ENCODE data around the gene PGAM4. TPM values are rescaled to one million over a fixed set of nuclear protein-coding genes. Genes with fewer than 3 reads are reported as not detected.
"Not testable (repeated sequence)": the region's sequence is repeated elsewhere in the genome, so short reads cannot be mapped to it uniquely, and the experiment has no call there.

Gene PGAM4
- polyA plus RNA-seq, 1 experiment: 0.40 TPM

DNA sequence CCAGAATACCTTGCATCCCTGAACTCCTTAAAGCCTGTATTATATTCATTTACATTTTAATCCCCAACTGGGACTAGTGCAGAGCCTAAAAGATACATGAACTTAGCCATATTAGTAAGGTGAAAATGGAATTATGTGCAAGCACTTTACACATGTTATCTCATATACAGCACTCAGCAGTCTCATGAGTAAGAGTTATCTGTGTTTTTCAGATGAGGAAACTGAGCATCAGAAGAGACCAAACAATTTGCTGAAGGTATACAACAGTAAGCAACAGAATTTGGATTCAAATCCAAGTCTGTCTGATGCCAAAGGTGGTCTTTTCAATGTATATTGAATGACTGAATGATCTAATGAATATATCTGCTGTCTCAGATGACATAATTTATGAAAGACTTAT is 46.7 kb downstream of the PGAM4 start:
- H3K27ac ChIP-seq (ENCODE audit: low read depth, low read length): no peak overlapping the region
- ChIA-PET POLR2A (no interaction called here), CTCF (no interaction called here)
- TF ChIP-seq CTCF (IDR thresholded peaks at IDR 0.05; ENCODE audit: low read depth, low read length): no peak
- H3K9me3 ChIP-seq (ENCODE audit: control insufficient read depth, insufficient read depth, low read length): no peaks in the 10 kb centered on the region
- H3K4me3 ChIP-seq (ENCODE audit: low read depth, low read length): no peak overlapping the region
- no peak for DNase-seq (ENCODE audit: low read depth, low spot score)
- no peaks in the 10 kb centered on the region for H3K27me3 ChIP-seq (ENCODE audit: control insufficient read depth, insufficient read depth, low read length)

DNA sequence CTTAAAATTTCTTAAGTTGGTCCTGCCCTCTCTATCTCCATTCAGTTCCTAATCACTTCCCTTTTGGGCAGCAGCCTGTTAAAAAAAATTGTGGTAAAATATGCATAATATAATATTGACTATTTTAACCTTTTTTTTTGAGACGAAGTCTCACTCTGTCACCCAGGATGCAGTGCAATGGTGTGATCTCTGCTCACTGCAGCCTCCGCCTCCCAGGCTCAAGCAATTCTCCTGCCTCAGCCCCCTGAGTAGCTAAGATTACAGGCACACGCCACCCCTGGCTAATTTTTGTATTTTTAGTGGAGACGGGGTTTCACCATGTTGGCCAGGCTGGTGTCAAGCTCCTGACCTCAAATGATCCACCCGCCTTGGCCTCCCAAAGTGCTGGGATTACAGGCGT is 50.1 kb downstream of the PGAM4 start:
- H3K4me3 ChIP-seq (ENCODE audit: low read depth, low read length); H3K9me3 ChIP-seq (ENCODE audit: control insufficient read depth, insufficient read depth, low read length); DNase-seq (ENCODE audit: low read depth, low spot score); POLR2A ChIA-PET; H3K27me3 ChIP-seq (ENCODE audit: control insufficient read depth, insufficient read depth, low read length); H3K27ac ChIP-seq (ENCODE audit: low read depth, low read length); CTCF ChIA-PET: not testable (repeated sequence)

- H3K4me3 ChIP-seq (ENCODE audit: low read depth, low read length): no peak overlapping the region
- ChIA-PET CTCF (no interaction called here), POLR2A (no interaction called here)
- no peak overlapping the region for H3K27ac ChIP-seq (ENCODE audit: low read depth, low read length)
- no peak for DNase-seq (ENCODE audit: low read depth, low spot score)
- no peaks in the 10 kb centered on the region for H3K9me3 ChIP-seq (ENCODE audit: control insufficient read depth, insufficient read depth, low read length)
- no peak for TF ChIP-seq CTCF (IDR thresholded peaks at IDR 0.05; ENCODE audit: low read depth, low read length)
- no peaks in the 10 kb centered on the region for H3K27me3 ChIP-seq (ENCODE audit: control insufficient read depth, insufficient read depth, low read length)
These were observed 50.9 kb downstream of the PGAM4 start for GRCh38 chrX:77918568-77918967.

Other genes starting within 250 kb of the PGAM4 start
- gene ATRX, start 183.4 kb downstream of the PGAM4 start, polyA plus RNA-seq (2011; rRNA removed): 58.5 and 76.3 TPM in 2 replicates
- 74.4 and 92.7 TPM in 2 replicates for gene MAGT1, start 74.2 kb downstream of the PGAM4 start, polyA plus RNA-seq (2011; rRNA removed)
- gene COX7B, start 70.2 kb downstream of the PGAM4 start, polyA plus RNA-seq (2011; rRNA removed): 753 and 835 TPM in 2 replicates
- 14.5 and 18.5 TPM in 2 replicates for gene ATP7A, start 58.9 kb downstream of the PGAM4 start, polyA plus RNA-seq (2011; rRNA removed)
- gene PGK1, start 134.6 kb upstream of the PGAM4 start, polyA plus RNA-seq (2011; rRNA removed): 394 and 442 TPM in 2 replicates
- 33.2 and 42.5 TPM in 2 replicates for gene TAF9B, start 170.0 kb upstream of the PGAM4 start, polyA plus RNA-seq (2011; rRNA removed)